DOHH2 (cell line): ENCODE results near the gene ABCC8.

ENCODE experiments used
- CTCF ChIP-seq: fragments of 200-600 bp; sonication (generic); IDR thresholded peaks from one replicate; pipeline ENCODE4 v1.5.1; 2014; ENCODE audit warnings: antibody characterized with exemption, mild to moderate bottlenecking, low read depth, low read length; ENCODE audit not compliant: poor library complexity, severe bottlenecking
- EZH2phosphoT487 ChIP-seq: fragments of 200-600 bp; sonication (generic); IDR thresholded peaks from 2 replicates; pipeline ENCODE4 v1.6.1; 2017; ENCODE audit warnings: borderline replicate concordance, mild to moderate bottlenecking, antibody characterized with exemption, low read length, moderate library complexity, mixed read lengths

DNA sequence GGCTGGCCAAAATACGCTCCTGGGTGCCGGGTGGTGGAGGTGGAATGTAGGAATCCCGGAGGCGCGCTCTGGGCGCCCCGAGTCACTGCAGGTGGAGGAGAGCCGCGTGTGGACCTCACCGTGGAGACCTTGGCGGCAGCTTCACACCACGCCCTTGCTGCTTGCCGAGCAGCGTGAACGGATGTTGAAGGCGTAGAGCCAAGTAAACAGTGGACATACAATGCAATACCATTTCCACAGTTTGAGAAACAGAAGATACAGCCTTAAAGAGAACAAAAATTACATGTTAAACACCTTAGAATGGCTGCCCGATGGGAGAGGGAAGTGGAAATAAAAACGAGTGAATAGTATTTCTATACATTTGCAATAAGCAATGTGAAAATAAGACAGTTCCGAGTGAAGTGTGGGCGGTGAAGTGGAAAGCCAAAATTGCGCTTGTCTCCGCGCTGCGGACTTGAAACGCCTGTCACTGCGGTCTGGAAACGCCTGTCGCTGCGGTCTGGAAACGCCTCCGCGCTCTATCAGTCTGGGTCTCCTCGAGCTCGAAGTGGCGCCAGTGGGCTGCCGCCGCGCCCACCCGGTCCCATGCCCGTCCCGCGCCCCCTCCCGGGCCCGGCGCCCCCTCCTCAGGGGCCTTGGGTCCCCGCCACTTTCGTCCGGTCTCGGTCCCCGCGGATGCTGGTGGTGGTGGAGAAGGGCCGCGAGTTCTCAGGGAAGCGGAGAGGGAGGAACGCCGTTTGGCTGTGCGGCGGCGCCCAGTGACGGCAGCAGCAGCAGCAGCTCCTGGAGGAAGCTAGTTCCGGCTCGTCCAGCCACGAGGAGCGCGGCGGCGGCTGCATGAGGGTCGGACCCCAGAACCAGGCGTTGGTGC is 123.5 kb downstream of the ABCC8 start:
- TF ChIP-seq CTCF = no peak
- TF ChIP-seq EZH2phosphoT487 = no peak
